SK-N-MC (cell line): ENCODE measurements around the gene MYCBP2.

Experiments
- EZH2 ChIP-seq: fragments of 200-600 bp; sonication (generic); IDR thresholded peaks from one replicate; pipeline ENCODE4 v1.6.1; 2017; ENCODE audit warnings: antibody characterized with exemption
- FOXP2 ChIP-seq: optimal IDR thresholded peaks from 2 replicates; pipeline ENCODE3; 2011; ENCODE audit warnings: mild to moderate bottlenecking, moderate library complexity; ENCODE audit not compliant: insufficient read depth; ENCODE audit errors: extremely low read length, control extremely low read depth
- POLR2AphosphoS5 ChIP-seq: IDR thresholded peaks from 2 replicates; pipeline ENCODE4 v1.6.1; 2012; ENCODE audit warnings: mild to moderate bottlenecking, low read depth, low read length, borderline replicate concordance

- TF ChIP-seq EZH2 (no peak), POLR2AphosphoS5 (no peak), FOXP2 (no peak)
These were observed 287.9 kb downstream of the MYCBP2 start for GRCh38 chr13:77038907-77039480.
